Neural cell (in vitro differentiated cells): ENCODE results near the gene HERC2. TPM values are rescaled to one million over a fixed set of nuclear protein-coding genes. Genes with fewer than 3 reads are reported as not detected.
"Not testable (repeated sequence)": the region's sequence is repeated elsewhere in the genome, so short reads cannot be mapped to it uniquely, and the experiment has no call there.

Experiments used
- H2AFZ ChIP-seq: fragments of 200-600, 300-800 bp; sonication (generic), shearing (Covaris generic); 2 replicates; pipeline ENCODE4 v1.6.0; 2014; ENCODE audit warnings: low read depth, mild to moderate bottlenecking, antibody characterized with exemption, low read length, moderate library complexity
- H3F3A ChIP-seq: fragments of 200-600 bp; shearing (Covaris generic); 2 replicates; pipeline ENCODE4 v1.6.1; 2016; ENCODE audit warnings: mild to moderate bottlenecking, moderate library complexity, mixed read lengths, antibody characterized with exemption, low read length; ENCODE audit not compliant: insufficient read depth, poor library complexity, severe bottlenecking
- H3K27ac ChIP-seq: fragments of 200-600, 300-800 bp; sonication (generic), shearing (Covaris generic); 2 replicates; pipeline ENCODE4 v1.5.1; 2014; ENCODE audit warnings: mild to moderate bottlenecking, low read length, moderate library complexity
- H3K27me3 ChIP-seq: fragments of 300-800, 200-600 bp; sonication (generic), shearing (Covaris generic); 2 replicates; pipeline ENCODE4 v1.6.0; 2014; ENCODE audit warnings: mild to moderate bottlenecking, low read depth, low read length, moderate library complexity; ENCODE audit not compliant: insufficient read depth
- H3K36me3 ChIP-seq: fragments of 300-800, 200-600 bp; sonication (generic), shearing (Covaris generic); 2 replicates; pipeline ENCODE4 v1.5.1; 2014; ENCODE audit warnings: mild to moderate bottlenecking, antibody characterized with exemption, low read length, moderate library complexity; ENCODE audit not compliant: insufficient read depth
- H3K4me2 ChIP-seq: fragments of 300-800, 200-600 bp; sonication (generic), shearing (Covaris generic); 2 replicates; pipeline ENCODE4 v1.6.0; 2014; ENCODE audit warnings: mild to moderate bottlenecking, low read length
- H3K4me3 ChIP-seq: fragments of 300-800, 200-600 bp; sonication (generic), shearing (Covaris generic); 2 replicates; pipeline ENCODE4 v1.5.1; 2014; ENCODE audit warnings: mild to moderate bottlenecking, low read length, moderate library complexity
- H3K79me2 ChIP-seq: fragments of 200-600 bp; shearing (Covaris generic); replicated peaks from 2 replicates; pipeline ENCODE4 v1.6.0; 2014; ENCODE audit warnings: mild to moderate bottlenecking, low read length, moderate library complexity; ENCODE audit not compliant: insufficient read depth
- H3K9ac ChIP-seq: fragments of 300-800, 200-600 bp; sonication (generic), shearing (Covaris generic); 2 replicates; pipeline ENCODE4 v1.6.1; 2016; ENCODE audit warnings: mild to moderate bottlenecking, low read length, mixed read lengths
- H3K9me2 ChIP-seq: fragments of 200-600 bp; shearing (Covaris generic); 2 replicates; pipeline ENCODE4 v1.6.1; 2016; ENCODE audit warnings: mild to moderate bottlenecking, low read length, mixed read lengths; ENCODE audit not compliant: insufficient read depth
- H3K9me3 ChIP-seq: fragments of 200-600, 300-800 bp; sonication (generic), shearing (Covaris generic); 2 replicates; pipeline ENCODE4 v1.6.1; 2016; ENCODE audit warnings: mild to moderate bottlenecking, mixed run types, low read length, moderate library complexity, mixed read lengths
- H4K20me1 ChIP-seq: fragments of 200-600 bp; shearing (Covaris generic); 2 replicates; pipeline ENCODE4 v1.6.1; 2016; ENCODE audit warnings: mild to moderate bottlenecking, mixed run types; ENCODE audit not compliant: insufficient read depth
- POLR2AphosphoS5 ChIP-seq: IDR thresholded peaks from 2 replicates; pipeline ENCODE4 v1.6.1; 2012
- TAF1 ChIP-seq: IDR thresholded peaks from 2 replicates; pipeline ENCODE4 v1.6.1; 2012; ENCODE audit warnings: low read depth
- polyA plus RNA-seq: library from polyadenylated mRNA; depleted of rRNA; stranded (reverse); fragments of >200 nt; gene quantifications from 2 replicates; pipeline ENCODE4 v1.2.3, GENCODE V29; 2014

The HERC2 gene
- polyA plus RNA-seq, 1 donor from 2014 or later, result 47.3 TPM

- H4K20me1 ChIP-seq, result no peaks in the 10 kb centered on the region
- H3K4me3 ChIP-seq, result no peak overlapping the region
- H3K9me2 ChIP-seq, result no peaks in the 10 kb centered on the region
- peaks cover 6% of the 10 kb centered on the region for H3K36me3 ChIP-seq
- H3K9me3 ChIP-seq, result no peaks in the 10 kb centered on the region
- H2AFZ ChIP-seq, result no peak overlapping the region
- TF ChIP-seq TAF1 (no peak), POLR2AphosphoS5 (no peak)
- no peaks in the 10 kb centered on the region for H3K79me2 ChIP-seq
- no peak overlapping the region for H3K9ac ChIP-seq
- H3K27me3 ChIP-seq, result no peaks in the 10 kb centered on the region
- no peaks in the 10 kb centered on the region for H3F3A ChIP-seq
- no peak overlapping the region for H3K4me2 ChIP-seq
- no peak overlapping the region for H3K27ac ChIP-seq
Observed at GRCh38 chr15:28219116-28219515, 102.9 kb downstream of the HERC2 start.

DNA sequence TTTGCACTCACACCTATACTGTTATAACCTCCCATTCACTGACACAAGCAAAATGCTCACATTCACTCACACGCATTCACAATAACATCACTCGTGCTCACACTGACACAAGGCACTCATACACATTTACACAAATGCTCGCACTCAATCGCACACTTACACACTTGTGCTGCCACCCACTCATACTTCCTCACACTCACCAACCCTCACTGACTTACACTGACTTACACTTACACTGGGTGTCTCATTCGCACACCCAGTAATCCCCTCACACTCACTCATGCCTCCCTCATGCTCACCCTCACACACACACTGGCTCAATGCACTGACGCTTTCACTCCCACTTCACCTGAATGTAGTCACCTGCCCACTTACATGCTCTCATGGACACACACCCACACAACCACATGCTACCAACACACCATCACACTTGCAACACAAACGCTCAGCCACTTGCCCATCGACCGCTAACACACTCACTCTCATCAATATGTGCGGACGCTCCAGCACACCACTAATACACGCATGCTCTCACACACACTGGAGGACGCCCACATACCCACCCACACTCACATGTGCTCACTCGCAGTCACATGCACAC is 104.9 kb downstream of the HERC2 start:
- H3K36me3 ChIP-seq, H3K4me3 ChIP-seq, H3K27me3 ChIP-seq, H3F3A ChIP-seq, H3K9ac ChIP-seq, H3K27ac ChIP-seq, H2AFZ ChIP-seq, H3K79me2 ChIP-seq, H3K4me2 ChIP-seq, H3K9me3 ChIP-seq, H4K20me1 ChIP-seq, H3K9me2 ChIP-seq: not testable (repeated sequence)

DNA sequence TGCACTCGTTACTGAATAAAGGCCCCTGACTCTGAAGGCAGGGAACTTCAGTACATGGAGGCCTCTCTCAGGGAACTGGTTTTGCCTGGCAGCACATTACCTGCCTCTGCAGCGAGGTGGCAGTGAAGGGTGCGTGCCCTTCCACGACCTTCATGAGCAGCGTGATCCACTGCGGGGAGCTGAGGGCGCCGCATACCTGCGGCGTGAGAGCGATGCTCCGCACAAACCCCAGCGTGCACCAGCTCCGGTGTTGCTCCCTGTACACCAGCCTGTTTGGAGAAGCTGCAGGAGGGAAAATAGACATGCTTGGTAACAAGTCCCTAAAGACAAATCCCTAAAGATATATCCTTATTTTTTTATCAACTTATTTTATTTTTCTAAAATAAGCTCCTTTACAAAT is 106.5 kb downstream of the HERC2 start:
- not testable (repeated sequence) for H3K9me2 ChIP-seq, H3K4me3 ChIP-seq, H3F3A ChIP-seq, H2AFZ ChIP-seq, H3K36me3 ChIP-seq, H3K27ac ChIP-seq, H3K27me3 ChIP-seq, H4K20me1 ChIP-seq, H3K4me2 ChIP-seq, H3K79me2 ChIP-seq, H3K9ac ChIP-seq, H3K9me3 ChIP-seq

- H3K9me3 ChIP-seq, result not testable (repeated sequence)
Observed at GRCh38 chr15:28214006-28214790, 107.8 kb downstream of the HERC2 start.

GRCh38 chr15:28213393-28213792 is 108.6 kb downstream of the HERC2 start:
- not testable (repeated sequence) for H3F3A ChIP-seq, H2AFZ ChIP-seq, H3K9ac ChIP-seq, H3K27me3 ChIP-seq, H3K4me3 ChIP-seq, H3K9me3 ChIP-seq, H3K9me2 ChIP-seq, H3K27ac ChIP-seq, H3K79me2 ChIP-seq, H4K20me1 ChIP-seq, H3K36me3 ChIP-seq, H3K4me2 ChIP-seq

More at GRCh38 chr15:28214006-28214790, 107.8 kb downstream of the HERC2 start:
- not testable (repeated sequence) for H3K9me2 ChIP-seq, H3K27me3 ChIP-seq, H3K79me2 ChIP-seq, H3K36me3 ChIP-seq, H3K27ac ChIP-seq, H4K20me1 ChIP-seq, H3F3A ChIP-seq, H3K4me2 ChIP-seq, H3K4me3 ChIP-seq, H2AFZ ChIP-seq, H3K9ac ChIP-seq
